GM23338 (cell line): ENCODE results near the gene AMER1. TPM values are rescaled to one million over a fixed set of nuclear protein-coding genes. Genes with fewer than 3 reads are reported as not detected.

Experiments
- ATAC-seq: fragments of 200-7000 bp; cut with Tn5 transposase; 3 replicates; pipeline ENCODE4 v1.9.1; 2020
- DNase-seq: peaks from one replicate; pipeline ENCODE4 v3.0.0-alpha.2; 2015; ENCODE audit warnings: low spot score
- H2AFZ ChIP-seq: fragments of 200-600 bp; sonication (generic); 2 replicates; pipeline ENCODE4 v1.8.0; 2016; ENCODE audit warnings: antibody characterized with exemption, mild to moderate bottlenecking, moderate library complexity
- H3F3A ChIP-seq: fragments of 200-600 bp; sonication (generic); replicated peaks from 2 replicates; pipeline ENCODE4 v1.8.0; 2017; ENCODE audit warnings: antibody characterized with exemption, mixed run types, low read depth
- H3K27ac ChIP-seq: fragments of 200-600 bp; sonication (generic); 2 replicates; pipeline ENCODE4 v1.6.1; 2016; ENCODE audit warnings: low read depth
- H3K27me3 ChIP-seq: fragments of 200-600 bp; sonication (generic); 2 replicates; pipeline ENCODE4 v1.8.0; 2016; ENCODE audit warnings: mild to moderate bottlenecking, mixed run types, moderate library complexity; ENCODE audit not compliant: insufficient read depth
- H3K36me3 ChIP-seq: fragments of 200-600 bp; sonication (generic); 2 replicates; pipeline ENCODE4 v1.8.0; 2016; ENCODE audit warnings: mild to moderate bottlenecking; ENCODE audit not compliant: insufficient read depth
- H3K4me1 ChIP-seq: fragments of 200-600 bp; sonication (generic); 2 replicates; pipeline ENCODE4 v1.8.0; 2016; ENCODE audit warnings: mild to moderate bottlenecking, moderate library complexity; ENCODE audit not compliant: insufficient read depth
- H3K4me2 ChIP-seq: fragments of 200-600 bp; sonication (generic); 2 replicates; pipeline ENCODE4 v1.7.1; 2017; ENCODE audit warnings: mixed run types
- H3K4me3 ChIP-seq: fragments of 200-600 bp; sonication (generic); 2 replicates; pipeline ENCODE4 v1.6.1; 2016; ENCODE audit warnings: mixed run types
- H3K79me2 ChIP-seq: fragments of 200-600 bp; sonication (generic); replicated peaks from 2 replicates; pipeline ENCODE4 v1.8.0; 2017; ENCODE audit warnings: mild to moderate bottlenecking; ENCODE audit not compliant: insufficient read depth
- H3K9me2 ChIP-seq: fragments of 200-600 bp; sonication (generic); 2 replicates; pipeline ENCODE4 v1.8.0; 2017; ENCODE audit not compliant: insufficient read depth
- H4K20me1 ChIP-seq: fragments of 200-600 bp; sonication (generic); replicated peaks from 2 replicates; pipeline ENCODE4 v1.8.0; 2017; ENCODE audit warnings: mild to moderate bottlenecking; ENCODE audit not compliant: insufficient read depth
- H3K27ac Mint-ChIP-seq: 2 replicates; pipeline ENCODE4 v1.8.0; 2020; ENCODE audit warnings: inconsistent platforms, mild to moderate bottlenecking, moderate library complexity, mixed read lengths
- H3K27me3 Mint-ChIP-seq: 3 replicates; pipeline ENCODE4 v1.8.0; 2022; ENCODE audit warnings: low read depth, mild to moderate bottlenecking, moderate library complexity, mixed read lengths, inconsistent platforms; ENCODE audit not compliant: insufficient read depth, poor library complexity
- H3K36me3 Mint-ChIP-seq: 3 replicates; pipeline ENCODE4 v1.8.0; 2021; ENCODE audit warnings: low read depth, mild to moderate bottlenecking, inconsistent platforms, moderate library complexity, mixed read lengths
- H3K4me1 Mint-ChIP-seq: 3 replicates; pipeline ENCODE4 v1.8.0; 2020; ENCODE audit warnings: mild to moderate bottlenecking, inconsistent platforms, mixed read lengths
- H3K4me3 Mint-ChIP-seq: 3 replicates; pipeline ENCODE4 v1.8.0; 2021; ENCODE audit warnings: moderate library complexity, mild to moderate bottlenecking, inconsistent platforms, mixed read lengths
- H3K9me3 Mint-ChIP-seq: 3 replicates; pipeline ENCODE4 v1.8.0; 2020; ENCODE audit warnings: moderate library complexity, mild to moderate bottlenecking, inconsistent platforms, mixed read lengths
- CREB1 ChIP-seq: fragments of 250-450 bp; sonication (Bioruptor Pico); IDR thresholded peaks from 2 replicates; pipeline ENCODE4 v1.5.0; 2020; ENCODE audit warnings: low read depth, mild to moderate bottlenecking, moderate library complexity
- CTCF ChIP-seq, 2 experiments: fragments of 200-600 bp in 1 of 2; sonication (generic) in 1 of 2; conservative IDR thresholded peaks; 2 replicates each; pipeline versions ENCODE4 v1.5.1 to v1.6.1; 2016 to 2017; ENCODE audit warnings: antibody characterized with exemption in 2 of 2, low read depth in 2 of 2, mild to moderate bottlenecking in 2 of 2, moderate library complexity in 1 of 2
- ETS1 ChIP-seq: IDR thresholded peaks from 2 replicates; pipeline ENCODE4 v1.6.1; 2016; ENCODE audit warnings: antibody characterized with exemption
- EZH2 ChIP-seq: fragments of 200-600 bp; sonication (generic); IDR thresholded peaks from one replicate; pipeline ENCODE4 v1.8.0; 2017; ENCODE audit warnings: antibody characterized with exemption, mild to moderate bottlenecking, low read depth; ENCODE audit not compliant: unreplicated experiment
- EZH2phosphoT487 ChIP-seq: fragments of 200-600 bp; sonication (generic); IDR thresholded peaks from one replicate; pipeline ENCODE4 v1.8.1; 2018; ENCODE audit warnings: antibody characterized with exemption; ENCODE audit not compliant: unreplicated experiment
- JUNB ChIP-seq: IDR thresholded peaks from one replicate; pipeline ENCODE4 v1.6.1; 2016; ENCODE audit warnings: antibody characterized with exemption; ENCODE audit not compliant: unreplicated experiment
- NANOG ChIP-seq: IDR thresholded peaks from 2 replicates; pipeline ENCODE4 v1.6.1; 2016; ENCODE audit warnings: antibody characterized with exemption, borderline replicate concordance
- POLR2AphosphoS5 ChIP-seq: IDR thresholded peaks from 2 replicates; pipeline ENCODE4 v1.6.1; 2016; ENCODE audit warnings: antibody characterized with exemption, low read depth
- STAT1 ChIP-seq: IDR thresholded peaks from one replicate; pipeline ENCODE4 v1.6.1; 2016; ENCODE audit warnings: antibody characterized with exemption; ENCODE audit not compliant: unreplicated experiment
- ZNF114 ChIP-seq: fragments of 250-450 bp; sonication (Bioruptor Pico); IDR thresholded peaks from 2 replicates; pipeline ENCODE4 v1.5.0; 2020; ENCODE audit warnings: mild to moderate bottlenecking, moderate library complexity
- ZNF331 ChIP-seq: fragments of 250-450 bp; sonication (Bioruptor Pico); IDR thresholded peaks from 2 replicates; pipeline ENCODE4 v1.5.0; 2020; ENCODE audit warnings: low read depth, mild to moderate bottlenecking, moderate library complexity
- polyA plus RNA-seq: library from polyadenylated mRNA; unstranded; fragments of >200 nt; fragmentation: Nextera tagmentation; extraction: Ambion mirVana; gene quantifications from 2 replicates; pipeline ENCODE4 v1.2.1, GENCODE V29; 2016
- total RNA-seq: library from RNA; depleted of rRNA; stranded (reverse); fragments of >200 nt; shearing (Covaris generic); gene quantifications from 2 replicates; pipeline ENCODE4 v1.2.3, GENCODE V29; 2014
- TF ChIP-seq, protein P1 (sequence below): fragments of 250-450 bp; sonication (Bioruptor Pico); IDR thresholded peaks from 2 replicates; pipeline ENCODE4 v1.5.0; 2020; ENCODE audit warnings: mild to moderate bottlenecking, moderate library complexity
- TF ChIP-seq, protein P2 (sequence below): IDR thresholded peaks from one replicate; pipeline ENCODE4 v1.6.1; 2018; ENCODE audit warnings: antibody characterized with exemption; ENCODE audit not compliant: unreplicated experiment

The AMER1 gene
- total and polyA plus RNA-seq, 2 experiments from 2014 or later: 0.48 to 10.9 TPM

DNA sequence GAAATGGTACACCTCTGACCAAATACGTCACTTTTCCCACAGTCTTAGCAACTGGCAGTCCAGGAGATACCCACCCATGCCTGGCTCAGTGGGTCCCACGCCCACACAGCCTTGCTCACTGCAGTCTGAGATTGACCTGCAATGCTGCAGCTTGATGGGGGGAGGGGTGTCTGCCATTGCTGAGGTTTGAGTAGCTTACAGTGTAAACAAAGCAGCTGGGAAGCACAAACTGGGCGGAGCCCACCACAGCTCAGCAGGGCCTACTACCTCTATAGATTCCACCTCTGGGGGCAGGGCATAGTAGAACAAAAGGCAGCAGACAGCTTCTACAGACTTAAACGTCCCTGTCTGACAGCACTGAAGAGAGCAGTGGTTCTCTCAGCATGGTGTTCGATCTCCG lies 52.7 kb downstream of the AMER1 start:
- Histone ChIP-seq H3K27me3 (no peaks in the 10 kb centered on the region), H4K20me1 (no peaks in the 10 kb centered on the region), H2AFZ (0 out of 2 replicates have a peak overlapping the region, but pooled peaks have one; percentile 28), H3K9me2 (no peaks in the 10 kb centered on the region), H3K79me2 (no peaks in the 10 kb centered on the region), H3K27ac (no peak overlapping the region), H3K4me3 (no peak overlapping the region), H3K4me1 (no peaks in the 10 kb centered on the region), H3F3A (no peaks in the 10 kb centered on the region), H3K36me3 (no peaks in the 10 kb centered on the region), H3K4me2 (no peak overlapping the region)
- H3K27me3 Mint-ChIP-seq: peaks cover 7% of the 10 kb centered on the region
- no peak overlapping the region for H3K4me3 Mint-ChIP-seq
- peaks cover 6% of the 10 kb centered on the region; the same call in 2 of the 3 replicates for H3K4me1 Mint-ChIP-seq
- TF ChIP-seq ZNF114 (CRISPR knock-in tag): no peak
- no peak for TF ChIP-seq STAT1
- TF ChIP-seq, protein P1, sequence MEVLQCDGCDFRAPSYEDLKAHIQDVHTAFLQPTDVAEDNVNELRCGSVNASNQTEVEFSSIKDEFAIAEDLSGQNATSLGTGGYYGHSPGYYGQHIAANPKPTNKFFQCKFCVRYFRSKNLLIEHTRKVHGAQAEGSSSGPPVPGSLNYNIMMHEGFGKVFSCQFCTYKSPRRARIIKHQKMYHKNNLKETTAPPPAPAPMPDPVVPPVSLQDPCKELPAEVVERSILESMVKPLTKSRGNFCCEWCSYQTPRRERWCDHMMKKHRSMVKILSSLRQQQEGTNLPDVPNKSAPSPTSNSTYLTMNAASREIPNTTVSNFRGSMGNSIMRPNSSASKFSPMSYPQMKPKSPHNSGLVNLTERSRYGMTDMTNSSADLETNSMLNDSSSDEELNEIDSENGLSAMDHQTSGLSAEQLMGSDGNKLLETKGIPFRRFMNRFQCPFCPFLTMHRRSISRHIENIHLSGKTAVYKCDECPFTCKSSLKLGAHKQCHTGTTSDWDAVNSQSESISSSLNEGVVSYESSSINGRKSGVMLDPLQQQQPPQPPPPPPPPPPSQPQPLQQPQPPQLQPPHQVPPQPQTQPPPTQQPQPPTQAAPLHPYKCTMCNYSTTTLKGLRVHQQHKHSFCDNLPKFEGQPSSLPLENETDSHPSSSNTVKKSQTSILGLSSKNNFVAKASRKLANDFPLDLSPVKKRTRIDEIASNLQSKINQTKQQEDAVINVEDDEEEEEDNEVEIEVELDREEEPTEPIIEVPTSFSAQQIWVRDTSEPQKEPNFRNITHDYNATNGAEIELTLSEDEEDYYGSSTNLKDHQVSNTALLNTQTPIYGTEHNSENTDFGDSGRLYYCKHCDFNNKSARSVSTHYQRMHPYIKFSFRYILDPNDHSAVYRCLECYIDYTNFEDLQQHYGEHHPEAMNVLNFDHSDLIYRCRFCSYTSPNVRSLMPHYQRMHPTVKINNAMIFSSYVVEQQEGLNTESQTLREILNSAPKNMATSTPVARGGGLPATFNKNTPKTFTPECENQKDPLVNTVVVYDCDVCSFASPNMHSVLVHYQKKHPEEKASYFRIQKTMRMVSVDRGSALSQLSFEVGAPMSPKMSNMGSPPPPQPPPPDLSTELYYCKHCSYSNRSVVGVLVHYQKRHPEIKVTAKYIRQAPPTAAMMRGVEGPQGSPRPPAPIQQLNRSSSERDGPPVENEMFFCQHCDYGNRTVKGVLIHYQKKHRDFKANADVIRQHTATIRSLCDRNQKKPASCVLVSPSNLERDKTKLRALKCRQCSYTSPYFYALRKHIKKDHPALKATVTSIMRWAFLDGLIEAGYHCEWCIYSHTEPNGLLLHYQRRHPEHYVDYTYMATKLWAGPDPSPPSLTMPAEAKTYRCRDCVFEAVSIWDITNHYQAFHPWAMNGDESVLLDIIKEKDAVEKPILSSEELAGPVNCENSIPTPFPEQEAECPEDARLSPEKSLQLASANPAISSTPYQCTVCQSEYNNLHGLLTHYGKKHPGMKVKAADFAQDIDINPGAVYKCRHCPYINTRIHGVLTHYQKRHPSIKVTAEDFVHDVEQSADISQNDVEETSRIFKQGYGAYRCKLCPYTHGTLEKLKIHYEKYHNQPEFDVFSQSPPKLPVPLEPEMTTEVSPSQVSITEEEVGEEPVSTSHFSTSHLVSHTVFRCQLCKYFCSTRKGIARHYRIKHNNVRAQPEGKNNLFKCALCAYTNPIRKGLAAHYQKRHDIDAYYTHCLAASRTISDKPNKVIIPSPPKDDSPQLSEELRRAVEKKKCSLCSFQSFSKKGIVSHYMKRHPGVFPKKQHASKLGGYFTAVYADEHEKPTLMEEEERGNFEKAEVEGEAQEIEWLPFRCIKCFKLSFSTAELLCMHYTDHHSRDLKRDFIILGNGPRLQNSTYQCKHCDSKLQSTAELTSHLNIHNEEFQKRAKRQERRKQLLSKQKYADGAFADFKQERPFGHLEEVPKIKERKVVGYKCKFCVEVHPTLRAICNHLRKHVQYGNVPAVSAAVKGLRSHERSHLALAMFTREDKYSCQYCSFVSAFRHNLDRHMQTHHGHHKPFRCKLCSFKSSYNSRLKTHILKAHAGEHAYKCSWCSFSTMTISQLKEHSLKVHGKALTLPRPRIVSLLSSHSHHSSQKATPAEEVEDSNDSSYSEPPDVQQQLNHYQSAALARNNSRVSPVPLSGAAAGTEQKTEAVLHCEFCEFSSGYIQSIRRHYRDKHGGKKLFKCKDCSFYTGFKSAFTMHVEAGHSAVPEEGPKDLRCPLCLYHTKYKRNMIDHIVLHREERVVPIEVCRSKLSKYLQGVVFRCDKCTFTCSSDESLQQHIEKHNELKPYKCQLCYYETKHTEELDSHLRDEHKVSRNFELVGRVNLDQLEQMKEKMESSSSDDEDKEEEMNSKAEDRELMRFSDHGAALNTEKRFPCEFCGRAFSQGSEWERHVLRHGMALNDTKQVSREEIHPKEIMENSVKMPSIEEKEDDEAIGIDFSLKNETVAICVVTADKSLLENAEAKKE (CRISPR knock-in tag): no peak
- TF ChIP-seq EZH2: no peak
- no peak for TF ChIP-seq JUNB
- TF ChIP-seq NANOG: no peak
- TF ChIP-seq ETS1: no peak
- no peak for TF ChIP-seq EZH2phosphoT487
- no peak for TF ChIP-seq CTCF (conservative IDR thresholded peaks at IDR 0.05; ENCODE audit: low read depth in 2 of 2)
- TF ChIP-seq, protein P2, sequence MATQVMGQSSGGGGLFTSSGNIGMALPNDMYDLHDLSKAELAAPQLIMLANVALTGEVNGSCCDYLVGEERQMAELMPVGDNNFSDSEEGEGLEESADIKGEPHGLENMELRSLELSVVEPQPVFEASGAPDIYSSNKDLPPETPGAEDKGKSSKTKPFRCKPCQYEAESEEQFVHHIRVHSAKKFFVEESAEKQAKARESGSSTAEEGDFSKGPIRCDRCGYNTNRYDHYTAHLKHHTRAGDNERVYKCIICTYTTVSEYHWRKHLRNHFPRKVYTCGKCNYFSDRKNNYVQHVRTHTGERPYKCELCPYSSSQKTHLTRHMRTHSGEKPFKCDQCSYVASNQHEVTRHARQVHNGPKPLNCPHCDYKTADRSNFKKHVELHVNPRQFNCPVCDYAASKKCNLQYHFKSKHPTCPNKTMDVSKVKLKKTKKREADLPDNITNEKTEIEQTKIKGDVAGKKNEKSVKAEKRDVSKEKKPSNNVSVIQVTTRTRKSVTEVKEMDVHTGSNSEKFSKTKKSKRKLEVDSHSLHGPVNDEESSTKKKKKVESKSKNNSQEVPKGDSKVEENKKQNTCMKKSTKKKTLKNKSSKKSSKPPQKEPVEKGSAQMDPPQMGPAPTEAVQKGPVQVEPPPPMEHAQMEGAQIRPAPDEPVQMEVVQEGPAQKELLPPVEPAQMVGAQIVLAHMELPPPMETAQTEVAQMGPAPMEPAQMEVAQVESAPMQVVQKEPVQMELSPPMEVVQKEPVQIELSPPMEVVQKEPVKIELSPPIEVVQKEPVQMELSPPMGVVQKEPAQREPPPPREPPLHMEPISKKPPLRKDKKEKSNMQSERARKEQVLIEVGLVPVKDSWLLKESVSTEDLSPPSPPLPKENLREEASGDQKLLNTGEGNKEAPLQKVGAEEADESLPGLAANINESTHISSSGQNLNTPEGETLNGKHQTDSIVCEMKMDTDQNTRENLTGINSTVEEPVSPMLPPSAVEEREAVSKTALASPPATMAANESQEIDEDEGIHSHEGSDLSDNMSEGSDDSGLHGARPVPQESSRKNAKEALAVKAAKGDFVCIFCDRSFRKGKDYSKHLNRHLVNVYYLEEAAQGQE: no peak
- TF ChIP-seq POLR2AphosphoS5: no peak
- no peak for TF ChIP-seq CREB1
- no peak for TF ChIP-seq ZNF331 (CRISPR knock-in tag)
- DNase-seq: peak; percentile 58
- no peak overlapping the region for H3K27ac Mint-ChIP-seq
- peak; percentile 54 for ATAC-seq
- peaks cover 33% of the 10 kb centered on the region for H3K9me3 Mint-ChIP-seq
- H3K36me3 Mint-ChIP-seq: peaks cover 21% of the 10 kb centered on the region; the same call in 2 of the 3 replicates
